Panc1 (cell line): ENCODE data around the gene KLF11.

Experiments
- CTCF ChIP-seq: fragments of 450-650 bp; IDR thresholded peaks from 2 replicates; pipeline ENCODE4 v1.5.1; 2017; ENCODE audit warnings: mild to moderate bottlenecking
- POLR2AphosphoS5 ChIP-seq: IDR thresholded peaks from 2 replicates; pipeline ENCODE4 v1.6.1; 2012; ENCODE audit warnings: mild to moderate bottlenecking, low read depth, low read length, moderate library complexity
- REST ChIP-seq, 2 experiments: IDR thresholded peaks; 2 replicates each; pipeline ENCODE4 v1.6.1; 2011 to 2012; ENCODE audit warnings: low read depth in 2 of 2, control low read depth in 1 of 2, low read length in 1 of 2, mild to moderate bottlenecking in 1 of 2, moderate library complexity in 1 of 2; ENCODE audit not compliant: insufficient read depth in 1 of 2
- SIN3A ChIP-seq: IDR thresholded peaks from 2 replicates; pipeline ENCODE4 v1.6.1; 2012; ENCODE audit warnings: low read depth, mild to moderate bottlenecking, low read length, moderate library complexity, borderline replicate concordance; ENCODE audit not compliant: insufficient read depth
- TCF7L2 ChIP-seq: IDR thresholded peaks from 2 replicates; pipeline ENCODE4 v1.6.1; 2011; ENCODE audit warnings: mild to moderate bottlenecking, low read depth, low read length, inconsistent platforms

DNA sequence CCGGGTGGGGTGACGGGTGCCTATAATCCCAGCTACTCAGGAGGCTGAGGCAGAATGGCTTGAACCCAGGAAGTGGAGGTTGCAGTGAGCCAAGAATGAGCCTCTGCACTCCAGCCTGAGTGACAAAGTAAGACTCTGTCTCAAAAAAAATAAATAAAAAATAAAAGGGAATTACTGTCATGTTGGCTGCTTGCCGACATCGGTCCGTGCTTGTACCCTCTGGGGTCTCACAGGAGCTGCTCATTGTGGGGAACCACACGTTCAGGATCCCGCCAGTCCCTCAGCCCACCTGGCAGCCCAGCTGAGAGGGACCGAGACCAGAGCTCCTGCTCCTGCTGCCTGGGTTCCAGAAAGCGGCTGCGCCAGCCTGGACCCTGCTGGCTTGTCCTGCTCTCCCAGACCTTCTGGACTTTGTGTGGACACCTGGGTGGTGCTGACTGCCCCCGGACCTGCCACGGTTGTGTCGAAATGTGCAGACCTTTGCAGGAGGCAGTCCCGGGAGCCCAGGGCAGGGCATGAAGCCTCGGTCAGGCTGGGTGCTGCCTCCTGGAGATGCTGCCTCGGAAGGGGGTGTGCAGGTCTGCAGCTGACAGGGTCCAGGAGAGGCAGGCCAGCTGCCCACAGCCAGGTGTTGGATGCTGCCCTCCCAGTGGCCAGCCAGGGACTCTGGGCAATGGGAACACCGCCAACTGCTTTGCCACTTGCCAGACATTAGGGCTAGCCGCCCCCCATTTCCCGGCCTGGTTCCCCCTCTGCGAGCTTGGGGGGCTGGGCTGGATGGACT, 16.4 kb downstream of the KLF11 start:
- TF ChIP-seq CTCF (no peak), SIN3A (no peak), POLR2AphosphoS5 (no peak), REST (IDR thresholded peaks at IDR 0.05; ENCODE audit: insufficient read depth in 1 of 2, low read depth in 2 of 2, low read length in 1 of 2) (no peak), TCF7L2 (no peak)
